ENCODE results near the gene SBF2.

DNA sequence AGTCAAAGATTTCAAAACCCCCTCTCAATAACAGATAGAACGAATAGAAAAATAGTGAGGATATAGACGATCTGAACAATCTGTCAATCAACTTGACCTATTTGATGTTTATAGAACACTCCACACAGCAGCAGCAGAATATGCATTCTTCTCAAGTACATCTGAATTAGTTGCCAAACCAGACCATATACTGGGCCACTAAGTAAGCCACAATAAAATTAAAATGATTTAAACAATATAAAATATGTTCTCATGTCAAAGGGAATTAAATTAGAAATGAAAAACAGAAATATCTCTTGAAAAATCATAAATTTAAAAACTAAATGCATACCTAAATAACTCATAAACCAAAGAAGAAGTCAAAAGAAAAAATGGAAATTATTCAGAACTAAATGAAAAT, 229.2 kb downstream of the SBF2 start:
- TF ChIP-seq, protein P1, sequence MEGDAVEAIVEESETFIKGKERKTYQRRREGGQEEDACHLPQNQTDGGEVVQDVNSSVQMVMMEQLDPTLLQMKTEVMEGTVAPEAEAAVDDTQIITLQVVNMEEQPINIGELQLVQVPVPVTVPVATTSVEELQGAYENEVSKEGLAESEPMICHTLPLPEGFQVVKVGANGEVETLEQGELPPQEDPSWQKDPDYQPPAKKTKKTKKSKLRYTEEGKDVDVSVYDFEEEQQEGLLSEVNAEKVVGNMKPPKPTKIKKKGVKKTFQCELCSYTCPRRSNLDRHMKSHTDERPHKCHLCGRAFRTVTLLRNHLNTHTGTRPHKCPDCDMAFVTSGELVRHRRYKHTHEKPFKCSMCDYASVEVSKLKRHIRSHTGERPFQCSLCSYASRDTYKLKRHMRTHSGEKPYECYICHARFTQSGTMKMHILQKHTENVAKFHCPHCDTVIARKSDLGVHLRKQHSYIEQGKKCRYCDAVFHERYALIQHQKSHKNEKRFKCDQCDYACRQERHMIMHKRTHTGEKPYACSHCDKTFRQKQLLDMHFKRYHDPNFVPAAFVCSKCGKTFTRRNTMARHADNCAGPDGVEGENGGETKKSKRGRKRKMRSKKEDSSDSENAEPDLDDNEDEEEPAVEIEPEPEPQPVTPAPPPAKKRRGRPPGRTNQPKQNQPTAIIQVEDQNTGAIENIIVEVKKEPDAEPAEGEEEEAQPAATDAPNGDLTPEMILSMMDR (IDR thresholded peaks at IDR 0.05), result no peak
- no peak for TF ChIP-seq POLR2AphosphoS5 (IDR thresholded peaks at IDR 0.05)
- no peak for TF ChIP-seq POLR2A (IDR thresholded peaks at IDR 0.05; ENCODE audit: low read depth)
